GM23338 (cell line): Measurements from ENCODE around the gene PARP11. TPM values are rescaled to one million over a fixed set of nuclear protein-coding genes. Genes with fewer than 3 reads are reported as not detected.

Experiments
- ATAC-seq: fragments of 200-7000 bp; cut with Tn5 transposase; 3 replicates; pipeline ENCODE4 v1.9.1; 2020
- DNase-seq: peaks from one replicate; pipeline ENCODE4 v3.0.0-alpha.2; 2015; ENCODE audit warnings: low spot score
- H2AFZ ChIP-seq: fragments of 200-600 bp; sonication (generic); 2 replicates; pipeline ENCODE4 v1.8.0; 2016; ENCODE audit warnings: antibody characterized with exemption, mild to moderate bottlenecking, moderate library complexity
- H3F3A ChIP-seq: fragments of 200-600 bp; sonication (generic); replicated peaks from 2 replicates; pipeline ENCODE4 v1.8.0; 2017; ENCODE audit warnings: antibody characterized with exemption, mixed run types, low read depth
- H3K27ac ChIP-seq: fragments of 200-600 bp; sonication (generic); 2 replicates; pipeline ENCODE4 v1.6.1; 2016; ENCODE audit warnings: low read depth
- H3K27me3 ChIP-seq: fragments of 200-600 bp; sonication (generic); 2 replicates; pipeline ENCODE4 v1.8.0; 2016; ENCODE audit warnings: mild to moderate bottlenecking, mixed run types, moderate library complexity; ENCODE audit not compliant: insufficient read depth
- H3K36me3 ChIP-seq: fragments of 200-600 bp; sonication (generic); 2 replicates; pipeline ENCODE4 v1.8.0; 2016; ENCODE audit warnings: mild to moderate bottlenecking; ENCODE audit not compliant: insufficient read depth
- H3K4me1 ChIP-seq: fragments of 200-600 bp; sonication (generic); 2 replicates; pipeline ENCODE4 v1.8.0; 2016; ENCODE audit warnings: mild to moderate bottlenecking, moderate library complexity; ENCODE audit not compliant: insufficient read depth
- H3K4me2 ChIP-seq: fragments of 200-600 bp; sonication (generic); 2 replicates; pipeline ENCODE4 v1.7.1; 2017; ENCODE audit warnings: mixed run types
- H3K4me3 ChIP-seq: fragments of 200-600 bp; sonication (generic); 2 replicates; pipeline ENCODE4 v1.6.1; 2016; ENCODE audit warnings: mixed run types
- H3K79me2 ChIP-seq: fragments of 200-600 bp; sonication (generic); replicated peaks from 2 replicates; pipeline ENCODE4 v1.8.0; 2017; ENCODE audit warnings: mild to moderate bottlenecking; ENCODE audit not compliant: insufficient read depth
- H3K9me2 ChIP-seq: fragments of 200-600 bp; sonication (generic); 2 replicates; pipeline ENCODE4 v1.8.0; 2017; ENCODE audit not compliant: insufficient read depth
- H4K20me1 ChIP-seq: fragments of 200-600 bp; sonication (generic); replicated peaks from 2 replicates; pipeline ENCODE4 v1.8.0; 2017; ENCODE audit warnings: mild to moderate bottlenecking; ENCODE audit not compliant: insufficient read depth
- H3K27ac Mint-ChIP-seq: 2 replicates; pipeline ENCODE4 v1.8.0; 2020; ENCODE audit warnings: inconsistent platforms, mild to moderate bottlenecking, moderate library complexity, mixed read lengths
- H3K27me3 Mint-ChIP-seq: 3 replicates; pipeline ENCODE4 v1.8.0; 2022; ENCODE audit warnings: low read depth, mild to moderate bottlenecking, moderate library complexity, mixed read lengths, inconsistent platforms; ENCODE audit not compliant: insufficient read depth, poor library complexity
- H3K36me3 Mint-ChIP-seq: 3 replicates; pipeline ENCODE4 v1.8.0; 2021; ENCODE audit warnings: low read depth, mild to moderate bottlenecking, inconsistent platforms, moderate library complexity, mixed read lengths
- H3K4me1 Mint-ChIP-seq: 3 replicates; pipeline ENCODE4 v1.8.0; 2020; ENCODE audit warnings: mild to moderate bottlenecking, inconsistent platforms, mixed read lengths
- H3K4me3 Mint-ChIP-seq: 3 replicates; pipeline ENCODE4 v1.8.0; 2021; ENCODE audit warnings: moderate library complexity, mild to moderate bottlenecking, inconsistent platforms, mixed read lengths
- H3K9me3 Mint-ChIP-seq: 3 replicates; pipeline ENCODE4 v1.8.0; 2020; ENCODE audit warnings: moderate library complexity, mild to moderate bottlenecking, inconsistent platforms, mixed read lengths
- EZH2 ChIP-seq: fragments of 200-600 bp; sonication (generic); IDR thresholded peaks from one replicate; pipeline ENCODE4 v1.8.0; 2017; ENCODE audit warnings: antibody characterized with exemption, mild to moderate bottlenecking, low read depth; ENCODE audit not compliant: unreplicated experiment
- EZH2phosphoT487 ChIP-seq: fragments of 200-600 bp; sonication (generic); IDR thresholded peaks from one replicate; pipeline ENCODE4 v1.8.1; 2018; ENCODE audit warnings: antibody characterized with exemption; ENCODE audit not compliant: unreplicated experiment
- POLR2AphosphoS5 ChIP-seq: IDR thresholded peaks from 2 replicates; pipeline ENCODE4 v1.6.1; 2016; ENCODE audit warnings: antibody characterized with exemption, low read depth
- STAT1 ChIP-seq: IDR thresholded peaks from one replicate; pipeline ENCODE4 v1.6.1; 2016; ENCODE audit warnings: antibody characterized with exemption; ENCODE audit not compliant: unreplicated experiment
- ZNF331 ChIP-seq: fragments of 250-450 bp; sonication (Bioruptor Pico); IDR thresholded peaks from 2 replicates; pipeline ENCODE4 v1.5.0; 2020; ENCODE audit warnings: low read depth, mild to moderate bottlenecking, moderate library complexity
- ZNF462 ChIP-seq: fragments of 250-450 bp; sonication (Bioruptor Pico); IDR thresholded peaks from 2 replicates; pipeline ENCODE4 v1.5.0; 2020; ENCODE audit warnings: mild to moderate bottlenecking, moderate library complexity
- polyA plus RNA-seq: library from polyadenylated mRNA; unstranded; fragments of >200 nt; fragmentation: Nextera tagmentation; extraction: Ambion mirVana; gene quantifications from 2 replicates; pipeline ENCODE4 v1.2.1, GENCODE V29; 2016
- total RNA-seq: library from RNA; depleted of rRNA; stranded (reverse); fragments of >200 nt; shearing (Covaris generic); gene quantifications from 2 replicates; pipeline ENCODE4 v1.2.3, GENCODE V29; 2014
- TF ChIP-seq, protein P1 (sequence below): IDR thresholded peaks from one replicate; pipeline ENCODE4 v1.6.1; 2018; ENCODE audit warnings: antibody characterized with exemption; ENCODE audit not compliant: unreplicated experiment
- TF ChIP-seq, protein P2 (sequence below), 2 experiments: fragments of 200-600 bp in 1 of 2; sonication (generic) in 1 of 2; conservative IDR thresholded peaks; 2 replicates each; pipeline versions ENCODE4 v1.5.1 to v1.6.1; 2016 to 2017; ENCODE audit warnings: antibody characterized with exemption in 2 of 2, low read depth in 2 of 2, mild to moderate bottlenecking in 2 of 2, moderate library complexity in 1 of 2
- TF ChIP-seq, protein P3 (sequence below): IDR thresholded peaks from 2 replicates; pipeline ENCODE4 v1.6.1; 2016; ENCODE audit warnings: antibody characterized with exemption

The PARP11 gene
- total and polyA plus RNA-seq, 2 experiments from 2014 or later = 4.8 to 11.5 TPM

GRCh38 chr12:3771853-3772252 lies 101.3 kb downstream of the PARP11 start (continued):
- TF ChIP-seq ZNF462 (CRISPR knock-in tag) = no peak

DNA sequence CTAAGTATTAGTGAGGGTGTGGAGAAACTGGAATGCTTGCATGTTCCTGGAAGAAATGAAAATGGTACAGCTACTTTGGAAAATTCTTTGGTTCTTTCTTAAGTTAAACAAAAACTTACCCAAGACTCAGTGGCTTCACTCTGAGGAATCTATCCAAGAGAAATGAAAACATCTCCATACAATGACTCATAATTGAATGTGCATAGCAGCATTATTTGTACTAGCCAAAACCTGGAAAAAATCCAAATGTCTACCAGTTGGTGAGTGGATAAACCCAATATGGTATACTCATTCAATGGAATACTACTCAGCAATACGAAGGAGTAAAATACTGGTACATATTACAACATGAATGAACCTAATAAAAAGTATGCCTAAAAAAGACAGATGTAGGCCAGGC lies 102.3 kb downstream of the PARP11 start:
- no peak for DNase-seq
- no peak overlapping the region for H2AFZ ChIP-seq
- no peak overlapping the region for H3K27ac Mint-ChIP-seq
- H3K27me3 Mint-ChIP-seq = peaks cover 2% of the 10 kb centered on the region
- TF ChIP-seq, protein P1, sequence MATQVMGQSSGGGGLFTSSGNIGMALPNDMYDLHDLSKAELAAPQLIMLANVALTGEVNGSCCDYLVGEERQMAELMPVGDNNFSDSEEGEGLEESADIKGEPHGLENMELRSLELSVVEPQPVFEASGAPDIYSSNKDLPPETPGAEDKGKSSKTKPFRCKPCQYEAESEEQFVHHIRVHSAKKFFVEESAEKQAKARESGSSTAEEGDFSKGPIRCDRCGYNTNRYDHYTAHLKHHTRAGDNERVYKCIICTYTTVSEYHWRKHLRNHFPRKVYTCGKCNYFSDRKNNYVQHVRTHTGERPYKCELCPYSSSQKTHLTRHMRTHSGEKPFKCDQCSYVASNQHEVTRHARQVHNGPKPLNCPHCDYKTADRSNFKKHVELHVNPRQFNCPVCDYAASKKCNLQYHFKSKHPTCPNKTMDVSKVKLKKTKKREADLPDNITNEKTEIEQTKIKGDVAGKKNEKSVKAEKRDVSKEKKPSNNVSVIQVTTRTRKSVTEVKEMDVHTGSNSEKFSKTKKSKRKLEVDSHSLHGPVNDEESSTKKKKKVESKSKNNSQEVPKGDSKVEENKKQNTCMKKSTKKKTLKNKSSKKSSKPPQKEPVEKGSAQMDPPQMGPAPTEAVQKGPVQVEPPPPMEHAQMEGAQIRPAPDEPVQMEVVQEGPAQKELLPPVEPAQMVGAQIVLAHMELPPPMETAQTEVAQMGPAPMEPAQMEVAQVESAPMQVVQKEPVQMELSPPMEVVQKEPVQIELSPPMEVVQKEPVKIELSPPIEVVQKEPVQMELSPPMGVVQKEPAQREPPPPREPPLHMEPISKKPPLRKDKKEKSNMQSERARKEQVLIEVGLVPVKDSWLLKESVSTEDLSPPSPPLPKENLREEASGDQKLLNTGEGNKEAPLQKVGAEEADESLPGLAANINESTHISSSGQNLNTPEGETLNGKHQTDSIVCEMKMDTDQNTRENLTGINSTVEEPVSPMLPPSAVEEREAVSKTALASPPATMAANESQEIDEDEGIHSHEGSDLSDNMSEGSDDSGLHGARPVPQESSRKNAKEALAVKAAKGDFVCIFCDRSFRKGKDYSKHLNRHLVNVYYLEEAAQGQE = no peak
- TF ChIP-seq EZH2 (no peak), POLR2AphosphoS5 (no peak), EZH2phosphoT487 (no peak), STAT1 (no peak), ZNF331 (no peak)
- TF ChIP-seq, protein P2, sequence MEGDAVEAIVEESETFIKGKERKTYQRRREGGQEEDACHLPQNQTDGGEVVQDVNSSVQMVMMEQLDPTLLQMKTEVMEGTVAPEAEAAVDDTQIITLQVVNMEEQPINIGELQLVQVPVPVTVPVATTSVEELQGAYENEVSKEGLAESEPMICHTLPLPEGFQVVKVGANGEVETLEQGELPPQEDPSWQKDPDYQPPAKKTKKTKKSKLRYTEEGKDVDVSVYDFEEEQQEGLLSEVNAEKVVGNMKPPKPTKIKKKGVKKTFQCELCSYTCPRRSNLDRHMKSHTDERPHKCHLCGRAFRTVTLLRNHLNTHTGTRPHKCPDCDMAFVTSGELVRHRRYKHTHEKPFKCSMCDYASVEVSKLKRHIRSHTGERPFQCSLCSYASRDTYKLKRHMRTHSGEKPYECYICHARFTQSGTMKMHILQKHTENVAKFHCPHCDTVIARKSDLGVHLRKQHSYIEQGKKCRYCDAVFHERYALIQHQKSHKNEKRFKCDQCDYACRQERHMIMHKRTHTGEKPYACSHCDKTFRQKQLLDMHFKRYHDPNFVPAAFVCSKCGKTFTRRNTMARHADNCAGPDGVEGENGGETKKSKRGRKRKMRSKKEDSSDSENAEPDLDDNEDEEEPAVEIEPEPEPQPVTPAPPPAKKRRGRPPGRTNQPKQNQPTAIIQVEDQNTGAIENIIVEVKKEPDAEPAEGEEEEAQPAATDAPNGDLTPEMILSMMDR (conservative IDR thresholded peaks at IDR 0.05; ENCODE audit: low read depth in 2 of 2) = no peak
- TF ChIP-seq, protein P3, sequence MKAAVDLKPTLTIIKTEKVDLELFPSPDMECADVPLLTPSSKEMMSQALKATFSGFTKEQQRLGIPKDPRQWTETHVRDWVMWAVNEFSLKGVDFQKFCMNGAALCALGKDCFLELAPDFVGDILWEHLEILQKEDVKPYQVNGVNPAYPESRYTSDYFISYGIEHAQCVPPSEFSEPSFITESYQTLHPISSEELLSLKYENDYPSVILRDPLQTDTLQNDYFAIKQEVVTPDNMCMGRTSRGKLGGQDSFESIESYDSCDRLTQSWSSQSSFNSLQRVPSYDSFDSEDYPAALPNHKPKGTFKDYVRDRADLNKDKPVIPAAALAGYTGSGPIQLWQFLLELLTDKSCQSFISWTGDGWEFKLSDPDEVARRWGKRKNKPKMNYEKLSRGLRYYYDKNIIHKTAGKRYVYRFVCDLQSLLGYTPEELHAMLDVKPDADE = no peak
- H4K20me1 ChIP-seq = no peaks in the 10 kb centered on the region
- H3F3A ChIP-seq = no peaks in the 10 kb centered on the region
- no peaks in the 10 kb centered on the region for H3K36me3 Mint-ChIP-seq
- H3K27me3 ChIP-seq = no peaks in the 10 kb centered on the region
- H3K27ac ChIP-seq = no peak overlapping the region
- no peak overlapping the region for H3K4me3 ChIP-seq
- peaks cover 3% of the 10 kb centered on the region; the same call in 1 of the 2 replicates for H3K4me1 ChIP-seq
- H3K9me3 Mint-ChIP-seq = no peaks in the 10 kb centered on the region; the same call in 2 of the 3 replicates
- H3K4me1 Mint-ChIP-seq = peaks cover 8% of the 10 kb centered on the region; the same call in 2 of the 3 replicates
- no peak overlapping the region for H3K4me3 Mint-ChIP-seq
- no peak for ATAC-seq
- no peaks in the 10 kb centered on the region for H3K9me2 ChIP-seq
- H3K79me2 ChIP-seq = no peaks in the 10 kb centered on the region
- no peak overlapping the region for H3K4me2 ChIP-seq
- no peaks in the 10 kb centered on the region for H3K36me3 ChIP-seq
